Endodermal cell (in vitro differentiated cells): ENCODE data around the gene ELL2. TPM values are rescaled to one million over a fixed set of nuclear protein-coding genes. Genes with fewer than 3 reads are reported as not detected.

Source experiments
- total RNA-seq, 2 donors: library from RNA; stranded (reverse); fragmentation: NEBNext Ultra II Directional in 1 of 2; extraction: Animal tissue kit (Norgen Biotek cat#: 25700) in 1 of 2; gene quantifications; 2 replicates in 1 of 2; 3 replicates in 1 of 2; pipeline ENCODE4 v1.2.1, GENCODE V29; 2021

Gene ELL2
- total RNA-seq, 2 donors from 2014 or later, result 28.6 to 44.1 TPM

Other genes starting within 250 kb of the ELL2 start
- gene RHOBTB3, start 230.5 kb downstream of the ELL2 start, total RNA-seq, result 100 to 1,000 TPM; 432 to 444 TPM
- 10 to 100 TPM; 18.9 to 26.3 TPM for gene GLRX, start 139.1 kb downstream of the ELL2 start, total RNA-seq